Measurements from ENCODE around the gene CTAGE4. TPM values are rescaled to one million over a fixed set of nuclear protein-coding genes. Genes with fewer than 3 reads are reported as not detected.
"Not testable (repeated sequence)": the region's sequence is repeated elsewhere in the genome, so short reads cannot be mapped to it uniquely, and the experiment has no call there.

Gene CTAGE4, protein sequence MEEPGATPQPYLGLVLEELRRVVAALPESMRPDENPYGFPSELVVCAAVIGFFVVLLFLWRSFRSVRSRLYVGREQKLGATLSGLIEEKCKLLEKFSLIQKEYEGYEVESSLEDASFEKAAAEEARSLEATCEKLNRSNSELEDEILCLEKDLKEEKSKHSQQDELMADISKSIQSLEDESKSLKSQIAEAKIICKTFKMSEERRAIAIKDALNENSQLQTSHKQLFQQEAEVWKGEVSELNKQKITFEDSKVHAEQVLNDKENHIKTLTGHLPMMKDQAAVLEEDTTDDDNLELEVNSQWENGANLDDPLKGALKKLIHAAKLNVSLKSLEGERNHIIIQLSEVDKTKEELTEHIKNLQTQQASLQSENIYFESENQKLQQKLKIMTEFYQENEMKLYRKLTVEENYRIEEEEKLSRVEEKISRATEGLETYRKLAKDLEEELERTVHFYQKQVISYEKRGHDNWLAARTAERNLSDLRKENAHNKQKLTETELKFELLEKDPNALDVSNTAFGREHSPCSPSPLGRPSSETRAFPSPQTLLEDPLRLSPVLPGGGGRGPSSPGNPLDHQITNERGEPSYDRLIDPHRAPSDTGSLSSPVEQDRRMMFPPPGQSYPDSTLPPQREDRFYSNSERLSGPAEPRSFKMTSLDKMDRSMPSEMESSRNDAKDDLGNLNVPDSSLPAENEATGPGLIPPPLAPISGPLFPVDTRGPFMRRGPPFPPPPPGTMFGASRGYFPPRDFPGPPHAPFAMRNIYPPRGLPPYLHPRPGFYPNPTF
- total RNA-seq = 1 to 10 TPM; 1.2 to 2.0 TPM

DNA sequence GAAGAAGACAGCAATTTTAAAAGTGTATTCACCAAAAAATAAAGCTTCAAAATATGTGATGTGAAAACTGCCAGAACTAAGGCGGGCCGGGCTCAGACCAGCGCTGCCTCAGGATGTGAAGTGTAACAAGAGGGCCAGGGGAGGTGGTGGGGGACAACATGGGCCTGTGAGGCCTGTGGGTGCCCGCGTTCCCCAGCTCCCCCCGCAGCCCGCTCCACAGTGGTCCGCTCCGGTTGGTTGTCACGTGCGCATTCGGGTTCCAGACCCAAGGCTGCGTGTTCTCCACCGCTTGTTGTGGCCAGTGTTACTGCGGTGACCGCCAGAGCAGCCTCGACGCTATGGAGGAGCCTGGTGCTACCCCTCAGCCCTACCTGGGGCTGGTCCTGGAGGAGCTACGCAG lies at the start of gene CTAGE4:
TSS of gene CTAGE4 (plus strand) at position 301 of the 400 bp plus-strand sequence. CDS start at position 339, 38 bp downstream.
- POLR2A ChIA-PET = not testable (repeated sequence)

DNA sequence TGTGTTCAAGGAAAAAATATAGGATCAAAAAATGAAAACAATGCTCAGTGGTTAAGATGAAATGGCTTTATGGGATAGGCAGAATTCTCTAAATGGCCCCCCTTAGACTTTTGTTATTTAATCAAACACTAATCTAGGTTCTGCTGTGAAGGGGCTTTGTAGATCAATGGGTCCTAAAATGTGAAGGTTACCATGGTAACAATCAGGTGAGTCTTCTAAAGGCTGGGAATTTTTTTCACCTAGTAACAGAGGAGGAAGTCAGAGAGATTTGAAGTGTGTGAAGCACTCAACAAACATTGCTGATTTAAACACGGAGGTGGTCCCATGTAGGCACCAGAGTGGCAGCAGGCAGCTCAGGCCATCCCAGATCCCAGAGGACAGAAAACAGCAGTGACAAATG lies 49.1 kb upstream of the CTAGE4 start:
- POLR2A ChIA-PET = no interaction called here
- CTCF ChIA-PET = no interaction called here

More for the DNA sequence above, at the start of gene CTAGE4:
- CTCF ChIA-PET = not testable (repeated sequence)

DNA sequence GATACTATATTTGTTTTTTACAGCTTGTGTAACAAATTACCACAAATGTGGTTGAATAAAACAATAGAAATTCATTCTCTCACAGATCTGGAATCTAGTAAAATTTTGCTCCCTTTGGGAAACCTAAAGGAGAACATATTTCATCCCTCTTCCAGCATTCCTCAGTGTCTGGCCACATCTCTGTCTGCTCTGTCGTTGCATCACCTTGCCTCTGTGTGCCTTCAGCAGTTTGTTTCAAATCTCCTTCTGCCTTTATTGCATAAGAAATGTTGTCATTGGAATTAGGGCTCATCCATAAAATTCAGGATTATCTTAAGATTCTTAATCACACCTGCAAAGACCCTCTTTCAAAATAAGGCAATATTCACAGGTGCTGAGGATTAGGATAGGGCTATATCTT lies 45.8 kb upstream of the CTAGE4 start:
- ChIA-PET CTCF (no interaction called here), POLR2A (no interaction called here)

DNA sequence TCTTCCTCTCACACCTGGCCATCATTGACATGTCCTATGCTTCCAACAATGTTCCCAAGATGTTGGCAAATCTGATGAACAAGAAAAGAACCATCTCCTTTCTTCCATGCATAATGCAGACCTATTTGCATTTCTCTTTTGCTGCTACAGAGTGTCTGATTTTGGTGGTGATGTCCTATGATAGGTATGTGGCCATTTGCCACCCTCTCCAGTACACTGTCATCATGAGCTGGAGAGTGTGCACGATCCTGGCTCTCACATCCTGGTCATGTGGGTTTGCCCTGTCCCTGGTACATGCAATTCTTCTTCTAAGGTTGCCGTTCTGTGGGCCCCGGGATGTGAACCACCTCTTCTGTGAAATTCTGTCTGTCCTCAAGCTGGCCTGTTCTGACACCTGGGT lies 41.1 kb upstream of the CTAGE4 start:
- CTCF ChIA-PET = no interaction called here
- POLR2A ChIA-PET = no interaction called here

DNA sequence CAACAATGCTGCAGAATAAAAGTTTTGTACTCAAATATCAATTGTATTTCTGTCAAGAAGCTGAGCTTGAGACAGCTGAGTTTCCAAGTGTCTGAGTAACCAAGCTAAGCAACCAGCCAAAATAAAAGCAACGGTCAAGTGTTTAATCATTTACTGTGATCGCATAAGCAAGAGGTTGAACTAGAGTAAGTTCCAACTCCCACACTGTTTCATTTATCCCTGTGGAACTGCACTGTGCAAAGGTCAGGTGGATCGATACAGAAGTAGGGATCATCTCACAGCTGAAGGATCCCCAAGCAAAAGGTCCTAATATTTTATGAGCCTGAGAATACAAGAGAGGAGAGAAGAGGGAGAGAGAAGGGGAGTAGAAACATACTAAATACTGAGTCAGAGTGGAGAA lies 38.8 kb upstream of the CTAGE4 start:
- POLR2A ChIA-PET = no interaction called here
- CTCF ChIA-PET = no interaction called here

DNA sequence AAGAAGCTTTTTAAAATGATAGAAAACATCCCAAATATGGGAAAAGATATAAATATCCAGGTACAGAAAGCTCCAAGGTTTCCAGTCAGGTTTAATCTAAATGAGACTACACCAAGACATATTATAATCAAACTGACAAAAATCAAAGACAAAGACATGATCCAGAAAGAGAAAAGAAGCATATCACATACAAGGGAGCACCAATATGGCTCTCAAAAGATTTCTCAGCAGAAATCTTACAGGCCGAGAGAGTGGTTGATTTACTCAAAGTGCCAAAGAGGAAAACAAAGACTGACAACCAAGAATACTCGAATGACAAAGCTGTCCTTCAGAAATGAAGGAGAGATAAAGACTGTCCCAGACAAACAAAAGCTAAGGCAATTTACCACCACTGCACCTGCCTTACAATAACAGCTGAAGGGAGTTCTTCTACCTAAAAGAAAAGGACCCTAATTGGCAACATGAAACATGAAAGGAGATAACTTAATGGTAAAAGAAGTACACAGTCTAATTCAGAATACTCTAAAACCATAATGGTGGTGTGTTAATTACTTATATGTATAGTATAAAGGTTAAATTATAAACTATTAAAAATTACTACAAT lies 34.9 kb upstream of the CTAGE4 start:
- ChIA-PET POLR2A (no interaction called here), CTCF (no interaction called here)

DNA sequence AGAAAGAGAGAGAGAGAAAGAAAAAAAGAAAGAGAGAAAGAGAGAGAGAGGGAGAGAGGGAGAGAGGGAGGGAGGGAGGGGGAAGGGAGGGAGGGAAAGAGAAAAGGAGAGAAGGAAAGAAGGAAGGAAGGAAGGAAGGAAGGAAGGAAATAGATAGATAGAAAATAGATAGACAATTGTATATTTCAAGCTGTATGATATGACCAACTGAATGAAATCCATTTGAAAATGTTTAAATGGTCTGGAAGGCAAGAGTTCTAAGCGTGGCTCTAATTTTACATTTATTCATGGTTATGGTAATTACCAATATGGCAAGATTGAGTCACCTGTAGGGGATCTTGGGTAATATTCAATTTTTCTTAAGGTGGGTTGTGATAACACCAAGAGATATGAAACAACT lies 24.4 kb upstream of the CTAGE4 start:
- ChIA-PET POLR2A (no interaction called here), CTCF (no interaction called here)

DNA sequence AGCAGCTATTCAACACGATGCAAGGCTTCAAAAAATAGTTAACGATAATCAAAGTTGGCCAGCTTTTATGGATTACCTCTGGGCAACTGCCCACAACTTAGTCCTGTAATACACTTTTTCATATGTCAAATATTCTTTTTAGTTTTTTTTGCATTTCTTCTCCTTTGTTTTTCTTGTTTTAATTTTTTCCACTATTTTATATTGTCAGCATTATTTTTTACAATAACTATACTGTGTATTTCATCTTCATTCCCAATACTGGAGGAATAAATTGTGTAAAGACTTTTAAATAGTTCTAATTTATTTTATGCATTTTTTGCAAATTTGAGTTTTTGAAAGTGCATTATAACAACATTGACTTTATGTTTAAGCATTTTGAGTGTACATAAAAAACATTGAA lies 18.5 kb upstream of the CTAGE4 start:
- ChIA-PET CTCF (no interaction called here), POLR2A (no interaction called here)

DNA sequence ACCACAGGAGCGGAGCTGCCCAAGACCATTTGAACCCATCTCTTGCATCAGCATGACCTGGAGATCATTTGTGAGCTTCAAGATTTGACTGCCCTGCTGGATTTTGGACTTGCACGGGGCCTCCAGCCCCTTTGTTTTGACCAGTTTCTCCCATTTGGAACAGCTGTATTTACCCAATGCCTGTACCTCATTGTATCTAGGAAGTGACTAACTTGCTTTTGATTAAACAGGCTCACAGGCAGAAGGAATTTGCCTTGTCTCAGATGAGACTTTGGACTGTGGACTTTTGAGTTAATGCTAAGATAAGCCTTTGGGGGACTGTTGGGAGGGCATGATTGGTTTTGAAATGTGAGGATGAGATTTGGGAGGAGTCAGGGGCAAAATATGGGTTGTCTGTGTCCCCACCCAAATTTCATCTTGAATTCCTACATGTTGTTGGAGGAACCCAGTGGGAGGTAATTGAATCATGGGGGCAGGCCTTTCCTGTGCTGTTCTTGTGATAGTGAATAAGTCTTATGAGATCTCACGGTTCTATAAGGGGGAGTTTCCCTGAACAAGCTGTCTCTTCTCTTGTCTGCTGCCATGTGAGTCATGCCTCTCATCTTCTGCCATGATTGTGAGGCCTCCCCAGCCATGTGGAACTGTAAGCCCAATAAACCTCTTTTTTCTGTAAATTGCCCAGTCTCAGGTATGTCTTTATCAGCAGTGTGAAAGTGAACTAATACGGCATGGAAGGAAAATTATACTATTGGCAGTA lies 11.5 kb upstream of the CTAGE4 start:
- CTCF ChIA-PET = not testable (repeated sequence)

DNA sequence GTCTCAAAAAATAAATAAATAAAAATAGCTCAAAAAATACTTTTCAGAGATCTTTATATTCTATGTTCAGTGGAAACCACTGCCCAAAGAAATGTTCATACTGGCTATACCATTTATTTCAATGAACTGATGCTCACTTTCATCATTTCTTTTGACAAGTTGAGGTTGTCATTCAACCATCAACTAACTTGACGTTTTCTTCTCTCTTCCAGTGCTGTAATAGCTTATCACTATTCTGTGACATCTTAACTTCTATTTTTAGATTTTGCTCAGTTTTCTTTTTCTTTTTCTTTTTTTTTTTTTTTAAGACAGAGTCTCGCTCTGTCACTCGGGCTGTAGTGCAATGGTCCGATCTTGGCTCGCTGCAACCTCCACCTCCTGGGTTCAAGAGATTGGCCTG lies 8.7 kb upstream of the CTAGE4 start:
- CTCF ChIA-PET = no interaction called here

More for the DNA sequence above, 11.5 kb upstream of the CTAGE4 start:
- POLR2A ChIA-PET = not testable (repeated sequence)

DNA sequence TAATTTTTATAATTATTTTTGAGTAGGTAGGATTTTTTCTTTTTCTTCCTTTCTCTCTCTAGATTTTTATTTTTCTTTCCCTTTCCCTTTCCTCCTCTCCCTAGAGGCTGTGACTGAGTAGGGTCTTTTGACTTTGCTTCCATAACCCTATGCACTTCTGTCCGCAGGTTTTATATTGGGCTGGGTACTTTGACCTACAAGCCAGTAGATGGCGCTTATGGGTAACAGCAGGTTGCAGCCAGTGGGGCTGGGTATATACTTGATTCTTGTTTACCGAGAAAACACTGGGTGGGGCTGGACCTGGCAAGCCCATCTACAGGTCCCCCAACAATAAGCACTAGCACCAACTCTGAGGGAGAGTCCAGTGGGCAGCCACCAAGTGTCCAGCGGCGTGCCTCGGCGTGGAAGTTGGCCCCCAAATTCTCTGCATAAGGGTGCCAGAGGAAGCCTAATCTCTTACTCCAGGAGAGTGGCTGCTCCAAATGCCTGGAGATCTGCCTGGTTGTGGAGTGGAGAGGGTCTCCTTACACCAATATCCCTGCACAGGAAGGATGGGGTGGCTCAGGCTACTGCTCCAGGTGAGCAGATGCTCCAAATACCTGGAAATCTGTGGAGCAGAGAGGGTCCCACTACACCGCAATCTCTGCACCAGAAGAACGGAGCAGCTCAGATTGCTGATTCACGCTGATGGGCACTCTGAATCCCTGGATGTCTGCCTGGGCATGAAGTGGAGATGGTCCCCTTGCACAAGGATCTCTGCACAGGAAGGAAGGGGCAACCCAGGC lies 4.7 kb upstream of the CTAGE4 start:
- CTCF ChIA-PET, POLR2A ChIA-PET: not testable (repeated sequence)

More for the DNA sequence above, 8.7 kb upstream of the CTAGE4 start:
- POLR2A ChIA-PET = no interaction called here

DNA sequence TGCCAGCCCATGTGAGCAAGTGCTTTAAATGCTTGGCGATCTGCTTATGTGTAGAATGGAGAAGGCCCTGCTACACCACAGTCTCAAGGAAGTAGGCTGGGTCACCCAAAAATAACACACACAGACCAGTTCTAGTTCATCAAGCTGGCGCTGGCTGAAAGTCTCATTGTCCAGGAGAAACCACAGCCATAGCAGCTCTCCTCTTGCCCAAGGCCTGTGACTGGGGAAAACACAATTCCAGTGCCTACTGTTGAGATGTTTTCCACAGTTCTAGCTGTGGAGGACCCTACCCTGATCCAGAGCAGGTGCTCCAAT lies 4.1 kb upstream of the CTAGE4 start:
- CTCF ChIA-PET, POLR2A ChIA-PET: not testable (repeated sequence)

DNA sequence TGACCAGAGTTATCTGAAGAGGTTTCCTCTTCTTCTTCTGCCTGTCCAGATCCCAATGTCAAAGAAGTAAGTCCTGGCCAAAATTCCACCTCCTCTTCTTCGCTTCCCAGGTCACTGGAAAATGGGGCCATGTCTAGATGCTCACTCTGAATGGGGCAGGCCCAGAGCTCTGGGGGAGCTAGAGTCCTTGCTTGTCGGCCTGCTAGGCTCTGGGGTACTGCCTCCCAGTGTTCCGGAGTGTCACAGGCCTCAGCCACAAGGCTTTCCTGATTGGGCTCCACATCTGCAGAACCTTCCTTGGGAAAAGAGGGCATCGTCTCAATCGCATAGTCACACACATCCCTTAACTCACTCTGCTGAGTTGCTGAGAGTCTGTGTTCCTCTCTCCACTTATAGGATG lies 4.6 kb downstream of the CTAGE4 start:
- CTCF ChIA-PET, POLR2A ChIA-PET: not testable (repeated sequence)

DNA sequence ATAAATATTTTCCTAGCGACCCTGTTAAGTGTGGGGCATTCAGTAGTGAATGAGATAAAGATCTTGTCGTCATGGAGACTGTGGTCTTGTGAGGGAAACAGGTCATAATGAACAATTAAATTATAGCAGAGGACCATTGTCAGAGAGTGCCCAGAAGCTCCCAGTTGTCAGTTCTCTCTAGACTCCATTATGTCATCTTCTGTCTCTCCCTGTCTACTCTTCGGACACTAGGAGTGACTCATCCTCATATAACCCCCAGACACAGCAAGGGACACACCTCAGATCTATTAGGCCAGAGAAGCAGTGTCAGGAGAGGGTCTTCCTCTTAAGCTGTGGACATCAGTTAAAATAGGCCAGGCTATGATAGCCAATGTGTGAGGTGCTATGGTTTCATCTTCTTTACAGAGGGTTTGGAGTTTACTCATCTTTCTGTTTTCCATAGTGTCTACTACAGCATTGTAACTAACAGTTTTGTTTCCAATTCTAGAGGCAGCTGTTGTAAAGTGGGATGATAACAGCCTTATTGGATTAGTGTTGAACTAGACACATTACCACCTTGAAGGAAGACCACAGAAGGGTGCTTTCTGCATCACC lies 5.4 kb downstream of the CTAGE4 start:
- CTCF ChIA-PET = not testable (repeated sequence)

DNA sequence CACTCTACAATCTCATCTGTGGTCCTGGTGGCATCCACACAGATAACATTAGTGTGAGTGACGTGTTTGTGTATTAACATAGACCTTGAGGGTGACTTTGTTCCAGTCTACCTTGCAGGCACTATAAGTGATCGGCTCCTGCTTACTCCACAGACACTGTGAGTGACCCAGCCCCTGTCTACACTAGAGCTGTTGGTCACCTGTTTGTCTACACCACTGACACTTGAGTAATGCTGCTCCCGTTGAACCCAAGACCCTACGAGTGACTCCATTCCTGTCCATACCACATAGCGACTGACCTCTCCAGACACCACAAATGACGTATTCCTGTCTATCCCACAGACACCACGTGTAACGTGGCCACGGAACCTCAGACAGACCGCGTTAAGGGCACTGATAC lies 10.5 kb downstream of the CTAGE4 start:
- CTCF ChIA-PET, POLR2A ChIA-PET: not testable (repeated sequence)

More for the DNA sequence above, 5.4 kb downstream of the CTAGE4 start:
- POLR2A ChIA-PET = not testable (repeated sequence)

DNA sequence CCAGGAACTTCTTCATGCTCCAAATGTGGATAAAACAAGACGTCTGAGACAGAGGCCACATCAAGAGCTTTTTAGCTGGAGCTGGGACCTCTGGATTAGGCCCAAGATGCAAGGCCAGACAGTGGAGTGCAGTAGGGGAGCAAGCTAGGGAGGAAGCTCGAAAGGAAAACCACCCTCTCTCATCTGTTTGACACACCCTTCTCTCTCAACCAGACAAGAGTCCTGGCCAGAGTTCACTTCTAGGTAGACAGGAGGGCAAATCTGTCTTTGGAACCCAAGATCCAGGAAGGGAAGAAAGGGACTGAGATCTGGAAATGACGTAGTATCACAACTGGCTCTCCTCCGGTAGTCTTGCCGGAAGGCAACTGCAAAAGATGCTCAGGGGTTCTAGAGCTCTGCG lies 11.2 kb downstream of the CTAGE4 start:
- CTCF ChIA-PET, POLR2A ChIA-PET: not testable (repeated sequence)

DNA sequence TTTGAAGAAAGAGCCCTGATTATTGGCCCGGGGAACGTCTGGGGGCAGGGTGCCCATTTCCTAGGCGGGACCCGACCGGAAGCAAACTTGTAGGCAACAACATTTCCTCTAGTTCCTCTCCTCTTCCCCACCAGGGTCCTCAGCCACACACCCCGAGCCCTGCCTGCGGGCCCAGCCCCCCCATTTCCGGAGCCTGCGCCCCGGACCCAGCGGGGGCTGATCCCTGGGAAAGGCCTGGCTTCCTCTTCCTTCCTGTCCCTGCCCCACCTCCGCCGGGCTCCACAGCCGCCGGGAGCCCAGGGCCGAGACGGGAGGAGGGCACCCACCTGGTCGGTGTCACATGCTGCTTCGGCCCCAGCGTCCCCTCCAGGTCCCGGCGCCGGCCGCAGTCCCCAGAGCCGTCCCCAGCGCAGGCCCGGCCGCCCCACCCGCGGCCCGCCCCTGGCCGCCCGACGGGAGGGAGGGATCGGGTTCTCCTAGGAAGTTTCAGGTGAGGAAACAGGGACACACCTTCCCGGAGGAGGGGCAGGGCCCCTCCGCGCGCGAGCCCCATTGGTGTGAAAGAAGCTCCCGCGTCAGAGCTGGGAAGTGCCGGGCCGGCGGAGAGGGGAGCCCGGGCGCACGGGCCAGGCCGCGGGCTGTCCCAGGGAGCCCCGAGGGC lies 12.1 kb downstream of the CTAGE4 start, which contains the start of gene ARHGEF35:
TSS of gene ARHGEF35 (minus strand) at position 622 of the 661 bp plus-strand sequence. CDS start 7,450 bp downstream, outside the sequence.
- POLR2A ChIA-PET, CTCF ChIA-PET: not testable (repeated sequence)

DNA sequence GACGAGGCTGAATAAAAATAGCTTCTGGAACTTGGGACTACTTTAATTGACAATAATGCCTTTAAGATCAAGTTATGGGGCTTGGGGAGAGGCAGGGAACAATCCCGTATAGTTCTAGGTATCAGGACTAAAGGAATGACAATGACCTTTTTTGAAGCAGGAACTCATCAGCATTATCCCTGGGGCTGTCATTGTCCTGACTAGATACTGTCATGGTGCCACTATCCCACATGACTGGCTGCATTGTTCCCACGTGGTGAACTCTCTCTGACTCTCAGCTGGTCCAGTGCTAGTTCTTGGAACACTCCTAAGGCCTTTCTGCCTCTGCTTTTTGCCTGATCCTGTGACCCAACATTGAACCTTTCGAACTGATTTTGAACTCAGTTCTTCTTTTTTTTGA lies 15.7 kb downstream of the CTAGE4 start:
- CTCF ChIA-PET, POLR2A ChIA-PET: not testable (repeated sequence)

DNA sequence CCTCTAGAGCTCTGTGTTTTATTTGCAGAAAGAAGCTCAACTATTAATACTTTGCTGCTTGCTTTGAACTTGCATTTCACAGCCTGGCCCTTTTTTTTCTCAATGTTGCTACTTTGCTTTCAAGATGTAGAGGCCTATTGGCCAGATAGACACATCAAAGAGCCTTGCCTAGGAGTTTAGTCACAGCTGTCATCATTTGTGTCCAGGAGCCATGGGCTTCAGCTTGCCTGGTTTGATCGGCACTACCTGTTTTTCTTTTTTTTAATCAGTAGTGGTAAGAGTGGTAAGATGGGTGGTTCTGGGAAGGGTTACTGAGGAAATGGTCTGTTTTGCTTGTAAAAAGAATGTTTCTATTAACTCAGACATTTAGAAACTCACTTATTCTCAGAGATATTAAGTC lies 18.7 kb downstream of the CTAGE4 start:
- POLR2A ChIA-PET, CTCF ChIA-PET: not testable (repeated sequence)
